Activated CD4-positive, alpha-beta T cell treated with anti-CD3 and anti-CD28 coated beads, Interleukin-2, amount 50 U/mL, for 16 hours (primary cell): ENCODE measurements around the gene TUBGCP3.

Experiments
- DNase-seq: peaks from one replicate; pipeline ENCODE4 v3.0.0-alpha.2; 2020

TUBGCP3 gene

GRCh38 chr13:112435973-112436372, 152.0 kb downstream of the TUBGCP3 start:
- no peak for DNase-seq
